A549 (cell line): Measurements from ENCODE around the gene ACTRT2. TPM values are rescaled to one million over a fixed set of nuclear protein-coding genes. Genes with fewer than 3 reads are reported as not detected.

ENCODE experiments used
- ATAC-seq, 2 experiments: fragments of 200-7000 bp in 1 of 2; fragments of >200 bp in 1 of 2; cut with Nextera tagmentation in 1 of 2; cut with Tn5 transposase in 1 of 2; 3 replicates each; pipeline versions ENCODE4 v1.8.0 to v1.9.1; 2018 to 2020; ENCODE audit warnings: mild to moderate bottlenecking in 1 of 2, moderate library complexity in 1 of 2
- CTCF ChIA-PET: fragments of 300-600 bp; sonication (Branson Sonifier 250); formaldehyde crosslinking; extraction: SDS; loops from one replicate; lab custom pipeline; 2021; ENCODE audit warnings: antibody characterized with exemption, inconsistent platforms; lab: Yijun Ruan, JAX
- POLR2A ChIA-PET: fragments of 350-600 bp; formaldehyde crosslinking; extraction: SDS; loops from one replicate; lab custom pipeline; 2021; ENCODE audit warnings: antibody characterized with exemption, inconsistent platforms; lab: Yijun Ruan, JAX
- DNase-seq, 2 experiments: peaks; one replicate each; pipeline versions ENCODE4 v3.0.0 to v3.0.0-alpha.2; 2011 to 2016; ENCODE audit warnings: low read depth in 1 of 2, low spot score in 1 of 2
- FAIRE-seq: peaks from 2 replicates; lab custom pipeline; 2011; peaks lifted over from hg19 to GRCh38; lab: Jason Lieb, UNC
- H3K27ac ChIP-seq, 2 experiments: fragments of >200 bp; sonication (Bioruptor Twin); formaldehyde crosslinking; 3 replicates each; pipeline ENCODE4 v1.5.1; 2016 to 2017
- H3K4me1 ChIP-seq: fragments of >200 bp; sonication (Bioruptor Twin); formaldehyde crosslinking; 3 replicates; pipeline ENCODE4 v1.6.1; 2016
- H3K4me2 ChIP-seq: fragments of >200 bp; sonication (Bioruptor Twin); formaldehyde crosslinking; 3 replicates; pipeline ENCODE4 v1.6.1; 2016
- H3K4me3 ChIP-seq: fragments of >200 bp; sonication (Bioruptor Twin); formaldehyde crosslinking; 3 replicates; pipeline ENCODE4 v1.5.1; 2016
- H3K9me3 ChIP-seq: fragments of >200 bp; sonication (Bioruptor Twin); formaldehyde crosslinking; 3 replicates; pipeline ENCODE4 v1.6.1; 2016
- BCL3 ChIP-seq: fragments of >200 bp; sonication (Bioruptor Twin); formaldehyde crosslinking; IDR thresholded peaks from 3 replicates; pipeline ENCODE4 v1.6.1; 2016
- BHLHE40 ChIP-seq: IDR thresholded peaks from 2 replicates; pipeline ENCODE4 v1.6.1; 2012; ENCODE audit warnings: low read depth, low read length, inconsistent platforms
- CBX2 ChIP-seq: fragments of 200-600 bp; sonication (generic); IDR thresholded peaks from 2 replicates; pipeline ENCODE4 v1.6.1; 2016; ENCODE audit warnings: low read depth, mild to moderate bottlenecking, borderline replicate concordance
- CBX8 ChIP-seq: fragments of 200-600 bp; sonication (generic); IDR thresholded peaks from 2 replicates; pipeline ENCODE4 v1.6.1; 2016
- CHD2 ChIP-seq: fragments of 150-350 bp; IDR thresholded peaks from 2 replicates; pipeline ENCODE4 v1.6.1; 2014; ENCODE audit warnings: low read length; ENCODE audit not compliant: partially characterized antibody
- CHD4 ChIP-seq: fragments of 200-600 bp; sonication (generic); IDR thresholded peaks from 2 replicates; pipeline ENCODE4 v1.6.1; 2016; ENCODE audit warnings: antibody characterized with exemption, mild to moderate bottlenecking, borderline replicate concordance
- E2F6 ChIP-seq: IDR thresholded peaks from 2 replicates; pipeline ENCODE4 v1.6.1; 2012; ENCODE audit warnings: low read depth, borderline replicate concordance
- EP300 ChIP-seq, 2 experiments: fragments of >200 bp; sonication (Bioruptor Twin); formaldehyde crosslinking; IDR thresholded peaks; 2 replicates in 1 of 2; 3 replicates in 1 of 2; pipeline ENCODE4 v1.6.1; 2016 to 2017
- ESRRA ChIP-seq: fragments of 150-350 bp; IDR thresholded peaks from 2 replicates; pipeline ENCODE4 v1.6.1; 2014; ENCODE audit warnings: mild to moderate bottlenecking, low read length, borderline replicate concordance
- FOSB ChIP-seq: fragments of 250-450 bp; sonication (Bioruptor Pico); IDR thresholded peaks from 2 replicates; pipeline ENCODE4 v1.5.0; 2020; ENCODE audit warnings: mild to moderate bottlenecking, moderate library complexity
- FOSL2 ChIP-seq, 2 experiments: fragments of 450-650 bp in 1 of 2; fragments of >200 bp in 1 of 2; sonication (Bioruptor Twin) in 1 of 2; formaldehyde crosslinking; IDR thresholded peaks; 2 replicates each; pipeline versions ENCODE4 v1.5.0 to v1.6.1; 2016 to 2020; ENCODE audit warnings: mild to moderate bottlenecking in 1 of 2, moderate library complexity in 1 of 2
- GATA3 ChIP-seq: IDR thresholded peaks from 2 replicates; pipeline ENCODE4 v1.6.1; 2012; ENCODE audit warnings: borderline replicate concordance
- HOXA7 ChIP-seq: fragments of 250-450 bp; sonication (Bioruptor Pico); IDR thresholded peaks from 2 replicates; pipeline ENCODE4 v1.5.0; 2020; ENCODE audit warnings: mild to moderate bottlenecking, moderate library complexity
- HOXB5 ChIP-seq: fragments of 250-450 bp; sonication (Bioruptor Pico); IDR thresholded peaks from 2 replicates; pipeline ENCODE4 v1.5.0; 2020; ENCODE audit warnings: mild to moderate bottlenecking, moderate library complexity
- JUN ChIP-seq, 2 experiments: fragments of >200 bp; sonication (Bioruptor Twin); formaldehyde crosslinking; IDR thresholded peaks; 2 replicates in 1 of 2; 3 replicates in 1 of 2; pipeline ENCODE4 v1.6.1; 2016 to 2017
- KDM1A ChIP-seq: fragments of 200-600 bp; sonication (generic); IDR thresholded peaks from 2 replicates; pipeline ENCODE4 v1.6.1; 2016; ENCODE audit warnings: low read depth, mild to moderate bottlenecking
- KDM5A ChIP-seq: fragments of 200-600 bp; sonication (generic); IDR thresholded peaks from 2 replicates; pipeline ENCODE4 v1.6.1; 2016; ENCODE audit warnings: antibody characterized with exemption, mild to moderate bottlenecking
- NFE2L2 ChIP-seq: fragments of 150-350 bp; conservative IDR thresholded peaks from 2 replicates; pipeline ENCODE4 v1.6.1; 2014; ENCODE audit warnings: low read length
- POLR2AphosphoS2 ChIP-seq: conservative IDR thresholded peaks from 2 replicates; pipeline ENCODE4 v1.6.1; 2012; ENCODE audit warnings: low read length, improper control_type of control experiment, inconsistent platforms
- RAD21 ChIP-seq, 2 experiments: fragments of >200 bp in 1 of 2; sonication (Bioruptor Twin) in 1 of 2; formaldehyde crosslinking in 1 of 2; IDR thresholded peaks in 1 of 2; conservative IDR thresholded peaks in 1 of 2; 2 replicates in 1 of 2; 3 replicates in 1 of 2; pipeline ENCODE4 v1.6.1; 2012 to 2018; ENCODE audit warnings: inconsistent platforms in 1 of 2
- RARB ChIP-seq: fragments of 250-450 bp; sonication (Bioruptor Pico); IDR thresholded peaks from 2 replicates; pipeline ENCODE4 v1.8.0; 2021; ENCODE audit warnings: mild to moderate bottlenecking, moderate library complexity
- RNF2 ChIP-seq: fragments of 200-600 bp; sonication (generic); IDR thresholded peaks from 2 replicates; pipeline ENCODE4 v1.6.1; 2016; ENCODE audit warnings: low read depth, mild to moderate bottlenecking, antibody characterized with exemption, moderate library complexity, borderline replicate concordance
- SMC3 ChIP-seq: fragments of >200 bp; sonication (Bioruptor Twin); formaldehyde crosslinking; IDR thresholded peaks from 3 replicates; pipeline ENCODE4 v1.6.1; 2018; ENCODE audit warnings: inconsistent platforms
- ZNF302 ChIP-seq: fragments of 250-450 bp; sonication (Bioruptor Pico); IDR thresholded peaks from 2 replicates; pipeline ENCODE4 v1.9.0; 2021; ENCODE audit warnings: inconsistent platforms, mild to moderate bottlenecking, moderate library complexity
- ZSCAN20 ChIP-seq: fragments of 250-450 bp; sonication (Bioruptor Pico); IDR thresholded peaks from 2 replicates; pipeline ENCODE4 v1.8.0; 2022; ENCODE audit warnings: mild to moderate bottlenecking, moderate library complexity
- WGBS: methylation state at CpG from one replicate; pipeline ENCODE4 v1.1.6; 2017; ENCODE audit errors: missing lambda C conversion rate; 5-methylcytosine and 5-hydroxymethylcytosine counted together
- polyA plus RNA-seq, 4 experiments: library from polyadenylated mRNA; depleted of rRNA in 3 of 4; stranded (reverse); fragments of >200 nt; fragmentation: RNase III in 1 of 4; extraction: RNeasy Plus Mini Kit Qiagen cat#74134 plus additional on column Dnase treatment in 1 of 4; gene quantifications; 2 replicates in 3 of 4; 3 replicates in 1 of 4; pipeline ENCODE4 v1.2.3, GENCODE V29; 2011 to 2017
- TF ChIP-seq, protein P1 (sequence below): fragments of >200 bp; sonication (Bioruptor Twin); formaldehyde crosslinking; IDR thresholded peaks from 3 replicates; pipeline ENCODE4 v1.5.1; 2016
- TF ChIP-seq, protein P2 (sequence below): IDR thresholded peaks from 2 replicates; pipeline ENCODE4 v1.6.1; 2012

Gene ACTRT2
- polyA plus RNA-seq, 2 of the 4 experiments (the other 2 are of a cell fraction): not detected

GRCh38 chr1:3069491-3070308 is 48.4 kb downstream of the ACTRT2 start:
- ATAC-seq: peak; percentile 58 to 76
- WGBS: 1% methylated on average over 8 of the region's 91 CpGs
- Histone ChIP-seq H3K4me1 (no peaks in the 10 kb centered on the region), H3K4me2 (peak overlapping the region; percentile 95)
- ChIA-PET POLR2A (no interaction called here), CTCF (no interaction called here)
- TF ChIP-seq ZSCAN20 (CRISPR knock-in tag) (no peak), JUN (IDR thresholded peaks at IDR 0.05) (0 out of 5 replicates have a peak, but pooled peaks of 1 of the 2 experiments have one; percentile 18), ZNF302 (CRISPR knock-in tag) (no peak), SMC3 (peak; percentile 33; the same call in 2 of the 3 replicates), GATA3 (no peak), RAD21 (conservative IDR thresholded peaks at IDR 0.05 in 1 of 2, IDR thresholded peaks at IDR 0.05 in 1 of 2) (peak; percentile 48 to 61)
- TF ChIP-seq, protein P1, sequence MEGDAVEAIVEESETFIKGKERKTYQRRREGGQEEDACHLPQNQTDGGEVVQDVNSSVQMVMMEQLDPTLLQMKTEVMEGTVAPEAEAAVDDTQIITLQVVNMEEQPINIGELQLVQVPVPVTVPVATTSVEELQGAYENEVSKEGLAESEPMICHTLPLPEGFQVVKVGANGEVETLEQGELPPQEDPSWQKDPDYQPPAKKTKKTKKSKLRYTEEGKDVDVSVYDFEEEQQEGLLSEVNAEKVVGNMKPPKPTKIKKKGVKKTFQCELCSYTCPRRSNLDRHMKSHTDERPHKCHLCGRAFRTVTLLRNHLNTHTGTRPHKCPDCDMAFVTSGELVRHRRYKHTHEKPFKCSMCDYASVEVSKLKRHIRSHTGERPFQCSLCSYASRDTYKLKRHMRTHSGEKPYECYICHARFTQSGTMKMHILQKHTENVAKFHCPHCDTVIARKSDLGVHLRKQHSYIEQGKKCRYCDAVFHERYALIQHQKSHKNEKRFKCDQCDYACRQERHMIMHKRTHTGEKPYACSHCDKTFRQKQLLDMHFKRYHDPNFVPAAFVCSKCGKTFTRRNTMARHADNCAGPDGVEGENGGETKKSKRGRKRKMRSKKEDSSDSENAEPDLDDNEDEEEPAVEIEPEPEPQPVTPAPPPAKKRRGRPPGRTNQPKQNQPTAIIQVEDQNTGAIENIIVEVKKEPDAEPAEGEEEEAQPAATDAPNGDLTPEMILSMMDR: peak; percentile 52
- TF ChIP-seq, all 56 proteins: peak for 4
- peak overlapping the region; percentile 79 for H3K4me3 ChIP-seq
- no peak for FAIRE-seq
- peak overlapping the region; percentile 64 to 84; a peak in 5 of 6 replicates for H3K27ac ChIP-seq
- DNase-seq: peak; percentile 37 to 57
- H3K9me3 ChIP-seq: no peaks in the 10 kb centered on the region

GRCh38 chr1:3070309-3070643 is 49.0 kb downstream of the ACTRT2 start:
- DNase-seq (no peak), ATAC-seq (peak in 1 of 2 experiments; percentile 28; a peak in 1 of 6 replicates), FAIRE-seq (no peak)
- Histone ChIP-seq H3K9me3 (no peaks in the 10 kb centered on the region), H3K4me3 (peak overlapping the region; percentile 79), H3K4me1 (no peaks in the 10 kb centered on the region), H3K4me2 (peak overlapping the region; percentile 95), H3K27ac (peak overlapping the region; percentile 64 to 84; a peak in 5 of 6 replicates)
- ChIA-PET POLR2A (no interaction called here), CTCF (no interaction called here)
- no CpG with 5 or more reads among the region's 57 CpGs for WGBS
- TF ChIP-seq BHLHE40: no peak
- no peak for TF ChIP-seq BCL3
- TF ChIP-seq E2F6: no peak
- TF ChIP-seq RNF2: no peak
- TF ChIP-seq CHD2: no peak
- TF ChIP-seq RARB: no peak
- no peak for TF ChIP-seq POLR2AphosphoS2
- TF ChIP-seq SMC3: no peak
- TF ChIP-seq KDM5A: no peak

GRCh38 chr1:3070644-3071564 is 49.6 kb downstream of the ACTRT2 start:
- DNase-seq (no peak), FAIRE-seq (no peak), ATAC-seq (no peak)
- 90% methylated on average over 39 of the region's 97 CpGs for WGBS
- Histone ChIP-seq H3K4me2 (peak overlapping the region; percentile 95), H3K4me1 (no peaks in the 10 kb centered on the region), H3K4me3 (peak overlapping the region; percentile 79; the same call in 2 of the 3 replicates), H3K9me3 (no peaks in the 10 kb centered on the region), H3K27ac (peak overlapping the region in 1 of 2 experiments; percentile 84; a peak in 3 of 6 replicates)
- ChIA-PET CTCF (interaction anchor here (0.6 kb wide), 1 partner anchor 189 kb away, joined by 3 read pairs; no protein-coding TSS in a partner anchor), POLR2A (no interaction called here)
- TF ChIP-seq CHD4 (no peak), NFE2L2 (no peak), HOXA7 (no peak), FOSB (CRISPR knock-in tag) (no peak), CBX2 (no peak), FOSL2 (IDR thresholded peaks at IDR 0.05) (no peak), FOSL2 (CRISPR knock-in tag; IDR thresholded peaks at IDR 0.05) (no peak), EP300 (IDR thresholded peaks at IDR 0.05) (no peak), CBX8 (no peak), KDM5A (no peak), BHLHE40 (no peak), KDM1A (no peak), E2F6 (no peak), ESRRA (no peak), HOXB5 (CRISPR knock-in tag) (no peak)
- TF ChIP-seq, protein P2, sequence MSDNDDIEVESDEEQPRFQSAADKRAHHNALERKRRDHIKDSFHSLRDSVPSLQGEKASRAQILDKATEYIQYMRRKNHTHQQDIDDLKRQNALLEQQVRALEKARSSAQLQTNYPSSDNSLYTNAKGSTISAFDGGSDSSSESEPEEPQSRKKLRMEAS: no peak
